MG63 (cell line): ENCODE measurements around the gene MACROH2A1. TPM values are rescaled to one million over a fixed set of nuclear protein-coding genes. Genes with fewer than 3 reads are reported as not detected.

Experiments
- DNase-seq: peaks from one replicate; pipeline ENCODE4 v3.0.0-alpha.2; 2020
- H3K27me3 ChIP-seq: fragments of 250-450 bp; sonication (Bioruptor Pico); 2 replicates; pipeline ENCODE4 v1.5.1; 2020; ENCODE audit warnings: mild to moderate bottlenecking, moderate library complexity
- H3K36me3 ChIP-seq: fragments of 250-450 bp; sonication (Bioruptor Pico); 2 replicates; pipeline ENCODE4 v1.5.1; 2020; ENCODE audit warnings: mild to moderate bottlenecking, moderate library complexity
- H3K4me3 ChIP-seq: fragments of 250-450 bp; sonication (Bioruptor Pico); 2 replicates; pipeline ENCODE4 v1.5.1; 2020; ENCODE audit warnings: mild to moderate bottlenecking, moderate library complexity
- H3K9me3 ChIP-seq: fragments of 250-450 bp; sonication (Bioruptor Pico); 2 replicates; pipeline ENCODE4 v1.5.1; 2020; ENCODE audit warnings: mild to moderate bottlenecking, moderate library complexity
- total RNA-seq: library from RNA; depleted of rRNA; stranded (reverse); fragments of >200 nt; shearing (Covaris generic); gene quantifications from 2 replicates; pipeline ENCODE4 v1.2.3, GENCODE V29; 2014; ENCODE audit warnings: low replicate concordance

The MACROH2A1 gene
- total RNA-seq, 1 experiment from 2014 or later: 404 TPM

- Histone ChIP-seq H3K9me3 (no peaks in the 10 kb centered on the region), H3K27me3 (no peaks in the 10 kb centered on the region), H3K4me3 (no peak overlapping the region), H3K36me3 (peaks cover 87% of the 10 kb centered on the region)
- DNase-seq: no peak
Measured at GRCh38 chr5:135391116-135391868, 7.7 kb downstream of the MACROH2A1 start.

- H3K27me3 ChIP-seq: no peaks in the 10 kb centered on the region
- no peak overlapping the region for H3K4me3 ChIP-seq
- no peak for DNase-seq
- H3K9me3 ChIP-seq: no peaks in the 10 kb centered on the region
- H3K36me3 ChIP-seq: peaks cover 93% of the 10 kb centered on the region
Measured at GRCh38 chr5:135388860-135389435, 10.1 kb downstream of the MACROH2A1 start.

GRCh38 chr5:135387629-135387960 is 11.4 kb downstream of the MACROH2A1 start:
- no peak for DNase-seq
- H3K36me3 ChIP-seq: peaks cover 97% of the 10 kb centered on the region
- no peaks in the 10 kb centered on the region for H3K27me3 ChIP-seq
- no peak overlapping the region for H3K4me3 ChIP-seq
- H3K9me3 ChIP-seq: no peaks in the 10 kb centered on the region

GRCh38 chr5:135386886-135387628 is 12.0 kb downstream of the MACROH2A1 start:
- Histone ChIP-seq H3K36me3 (peaks cover 97% of the 10 kb centered on the region), H3K27me3 (no peaks in the 10 kb centered on the region), H3K4me3 (no peak overlapping the region), H3K9me3 (no peaks in the 10 kb centered on the region)
- DNase-seq: peak; percentile 75

GRCh38 chr5:135386096-135386495 is 12.9 kb downstream of the MACROH2A1 start:
- Histone ChIP-seq H3K36me3 (peaks cover 97% of the 10 kb centered on the region), H3K27me3 (no peaks in the 10 kb centered on the region), H3K4me3 (no peak overlapping the region), H3K9me3 (no peaks in the 10 kb centered on the region)
- DNase-seq: peak; percentile 94

GRCh38 chr5:135385576-135385975 is 13.5 kb downstream of the MACROH2A1 start:
- Histone ChIP-seq H3K27me3 (no peaks in the 10 kb centered on the region), H3K9me3 (no peaks in the 10 kb centered on the region), H3K4me3 (no peak overlapping the region), H3K36me3 (peaks cover 97% of the 10 kb centered on the region)
- DNase-seq: no peak

- H3K36me3 ChIP-seq: peaks cover 97% of the 10 kb centered on the region
- H3K9me3 ChIP-seq: no peaks in the 10 kb centered on the region
- DNase-seq: no peak
Measured at GRCh38 chr5:135384898-135385297, 14.1 kb downstream of the MACROH2A1 start.

GRCh38 chr5:135383803-135384495 is 15.1 kb downstream of the MACROH2A1 start:
- Histone ChIP-seq H3K4me3 (no peak overlapping the region), H3K9me3 (no peaks in the 10 kb centered on the region), H3K27me3 (no peaks in the 10 kb centered on the region), H3K36me3 (peaks cover 93% of the 10 kb centered on the region)
- no peak for DNase-seq

More at GRCh38 chr5:135384898-135385297, 14.1 kb downstream of the MACROH2A1 start:
- Histone ChIP-seq H3K27me3 (no peaks in the 10 kb centered on the region), H3K4me3 (no peak overlapping the region)

GRCh38 chr5:135382981-135383380 is 16.1 kb downstream of the MACROH2A1 start:
- Histone ChIP-seq H3K4me3 (no peak overlapping the region), H3K27me3 (no peaks in the 10 kb centered on the region), H3K9me3 (no peaks in the 10 kb centered on the region), H3K36me3 (peaks cover 93% of the 10 kb centered on the region)
- no peak for DNase-seq

GRCh38 chr5:135382106-135382790 is 16.8 kb downstream of the MACROH2A1 start:
- Histone ChIP-seq H3K9me3 (no peaks in the 10 kb centered on the region), H3K36me3 (peaks cover 93% of the 10 kb centered on the region), H3K4me3 (no peak overlapping the region), H3K27me3 (no peaks in the 10 kb centered on the region)
- DNase-seq: no peak

GRCh38 chr5:135379046-135379654 is 19.9 kb downstream of the MACROH2A1 start:
- H3K27me3 ChIP-seq: no peaks in the 10 kb centered on the region
- H3K36me3 ChIP-seq: peaks cover 97% of the 10 kb centered on the region
- no peak overlapping the region for H3K4me3 ChIP-seq
- no peaks in the 10 kb centered on the region for H3K9me3 ChIP-seq
- peak; percentile 67 for DNase-seq

GRCh38 chr5:135377751-135378680 is 21.0 kb downstream of the MACROH2A1 start:
- H3K36me3 ChIP-seq: peaks cover 97% of the 10 kb centered on the region
- DNase-seq: no peak

GRCh38 chr5:135376961-135377624 is 21.9 kb downstream of the MACROH2A1 start:
- Histone ChIP-seq H3K4me3 (no peak overlapping the region), H3K36me3 (peaks cover 97% of the 10 kb centered on the region), H3K27me3 (no peaks in the 10 kb centered on the region), H3K9me3 (no peaks in the 10 kb centered on the region)
- DNase-seq: no peak

More at GRCh38 chr5:135377751-135378680, 21.0 kb downstream of the MACROH2A1 start:
- no peaks in the 10 kb centered on the region for H3K9me3 ChIP-seq
- no peak overlapping the region for H3K4me3 ChIP-seq
- H3K27me3 ChIP-seq: no peaks in the 10 kb centered on the region

- Histone ChIP-seq H3K36me3 (peaks cover 97% of the 10 kb centered on the region), H3K4me3 (no peak overlapping the region), H3K9me3 (no peaks in the 10 kb centered on the region), H3K27me3 (no peaks in the 10 kb centered on the region)
- DNase-seq: peak; percentile 47
Measured at GRCh38 chr5:135375040-135375793, 23.8 kb downstream of the MACROH2A1 start.
